ENCODE results near the gene IFIH1.
A peak's percentile ranks its signal among the peaks of the same experiment; 100 is the strongest.

Gene IFIH1

DNA sequence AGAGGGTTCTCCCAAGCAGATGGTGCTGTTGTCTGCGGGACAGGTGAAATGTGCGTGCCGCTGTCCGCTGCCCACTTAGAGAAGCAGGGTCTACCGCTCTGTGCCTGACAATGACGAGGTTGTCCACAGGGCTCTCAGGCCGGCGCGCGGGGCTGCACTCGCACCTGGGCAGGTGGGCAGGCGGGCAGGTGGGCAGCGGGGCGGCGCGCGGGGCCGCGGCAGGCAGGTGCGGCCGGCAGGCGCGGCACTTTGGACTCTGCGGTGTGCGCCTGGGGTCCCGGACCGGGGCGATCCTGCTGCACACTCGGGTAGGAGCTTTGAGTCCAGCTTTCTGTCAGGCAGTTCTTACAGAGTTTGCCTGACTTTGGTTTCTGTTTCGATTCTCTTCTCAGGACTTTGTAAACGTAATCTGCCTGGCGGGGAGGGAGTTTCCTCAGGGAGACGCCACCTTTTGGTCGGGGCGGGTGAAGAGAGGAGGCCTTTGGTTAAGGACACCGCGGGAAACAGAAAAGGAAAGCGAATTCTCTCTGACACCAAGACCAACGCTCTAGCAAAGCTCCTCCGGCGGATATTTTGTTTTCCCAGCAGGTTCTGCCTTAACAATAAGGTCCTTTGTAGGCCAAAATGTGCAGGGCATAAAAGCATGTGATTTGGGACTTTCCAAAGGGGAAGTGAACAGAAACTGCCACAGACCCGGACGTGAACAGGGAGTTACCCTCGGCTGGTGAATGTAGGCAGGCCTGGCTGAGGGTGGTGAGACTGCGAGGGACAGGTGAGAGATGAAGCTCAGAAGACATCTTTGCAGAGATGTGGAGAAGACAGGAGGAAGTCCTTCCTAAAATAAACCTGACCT lies at the start of gene IFIH1:
Gene IFIH1, minus strand, starts transcription at position 357 of the 853 bp plus-strand sequence. CDS start 377 bp downstream, outside the sequence.
- peak; percentile 33 to 60 for DNase-seq (ENCODE audit: low read depth in 1 of 2, low spot score in 1 of 2)

DNA sequence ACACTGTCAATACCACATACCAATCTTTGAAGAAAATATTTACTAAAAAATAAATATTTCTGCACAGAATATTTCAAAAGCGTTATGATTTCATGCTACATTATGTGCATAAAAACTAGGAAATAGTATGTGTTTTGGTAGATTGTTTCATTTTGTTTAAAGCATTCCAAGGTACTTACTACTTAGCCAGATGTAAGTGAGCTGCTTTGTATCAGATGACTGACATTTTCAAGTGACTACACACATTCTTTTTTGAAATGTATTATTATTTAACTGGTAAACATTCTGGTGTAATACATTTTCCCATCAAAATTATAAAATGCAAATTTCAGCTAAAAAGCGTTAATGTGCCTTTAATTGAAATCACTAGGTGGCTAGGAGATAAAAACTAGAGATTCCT lies 46.9 kb upstream of the IFIH1 start:
- no peak for DNase-seq (ENCODE audit: low read depth in 1 of 2, low spot score in 1 of 2)

DNA sequence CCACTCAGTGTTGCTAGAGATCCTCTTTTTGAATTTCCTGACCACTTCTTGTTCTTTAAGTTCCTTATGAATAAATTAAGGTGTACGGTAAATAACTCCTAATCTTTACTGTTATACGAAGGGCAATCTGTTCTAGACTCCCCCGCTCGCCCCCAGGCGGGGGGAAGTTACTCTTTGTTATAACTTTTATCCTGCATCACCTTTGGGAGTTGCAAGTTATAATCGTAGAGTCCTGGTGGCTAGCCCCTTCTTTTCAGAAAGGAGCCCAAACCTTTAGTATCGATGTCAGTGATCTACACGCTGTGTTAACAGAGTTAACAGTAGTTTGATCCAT lies 26.1 kb upstream of the IFIH1 start:
- no peak for DNase-seq (ENCODE audit: low read depth in 1 of 2, low spot score in 1 of 2)

DNA sequence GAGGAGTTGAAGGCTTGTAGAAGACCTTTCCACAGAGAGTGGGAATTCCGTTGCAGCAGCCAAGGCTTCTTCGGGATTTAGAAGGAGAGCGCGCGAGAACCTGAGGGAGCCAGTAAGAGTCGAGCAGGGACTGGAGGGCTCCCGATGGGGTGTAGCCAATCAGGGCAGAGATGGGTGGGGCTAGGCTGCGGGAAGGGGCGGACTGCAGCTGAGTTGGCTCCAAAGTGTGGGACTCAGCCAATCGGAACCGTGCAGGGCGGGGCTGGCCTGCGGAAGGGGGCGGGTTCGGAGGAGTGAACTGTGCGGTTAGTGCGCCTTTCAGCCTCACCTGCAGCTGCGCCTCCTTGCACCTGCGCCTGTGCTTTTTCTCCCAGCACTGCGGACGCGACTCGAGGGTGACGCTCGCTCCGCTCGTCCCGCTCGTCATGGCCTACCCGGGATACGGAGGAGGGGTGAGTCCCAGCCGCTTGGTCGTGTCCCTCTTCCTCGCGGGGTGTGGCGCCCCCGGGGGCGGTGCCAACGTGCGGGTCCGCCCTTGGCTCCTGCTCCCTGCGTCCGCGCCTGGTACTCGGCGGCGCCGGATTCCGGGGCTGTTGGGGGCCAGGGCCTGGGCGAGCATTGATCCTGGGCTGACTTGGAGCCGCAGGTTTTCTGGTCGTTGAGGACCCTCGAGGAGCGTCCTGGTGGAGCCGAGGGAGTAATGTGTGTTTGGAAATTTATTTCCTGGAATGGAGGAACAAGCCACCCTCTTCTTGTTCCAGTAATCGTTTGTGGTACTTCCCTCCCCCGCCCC lies 25.5 kb upstream of the IFIH1 start, which contains the start of gene GCA:
Gene GCA, plus strand, starts transcription at position 309 of the 793 bp plus-strand sequence. Its CDS starts 117 bp downstream, at position 426.
- DNase-seq (ENCODE audit: low read depth in 1 of 2, low spot score in 1 of 2) = peak; percentile 95 to 97

DNA sequence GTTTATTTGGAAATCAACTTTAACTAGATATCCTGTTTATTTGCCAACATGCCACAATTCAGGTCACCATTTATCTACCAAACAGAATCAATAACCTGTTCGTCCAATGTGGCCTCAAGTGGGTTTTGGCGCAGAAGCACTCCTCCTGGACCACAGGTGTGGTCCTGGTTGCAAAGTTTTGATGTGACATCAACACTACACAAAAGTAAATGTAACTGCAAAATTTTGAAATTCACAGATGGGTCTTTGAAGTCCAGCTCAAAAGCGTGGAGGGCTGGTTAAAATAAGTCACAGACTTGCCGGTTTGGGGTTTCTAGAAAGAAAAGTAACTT lies 25.0 kb upstream of the IFIH1 start:
- no peak for DNase-seq (ENCODE audit: low read depth in 1 of 2, low spot score in 1 of 2)

DNA sequence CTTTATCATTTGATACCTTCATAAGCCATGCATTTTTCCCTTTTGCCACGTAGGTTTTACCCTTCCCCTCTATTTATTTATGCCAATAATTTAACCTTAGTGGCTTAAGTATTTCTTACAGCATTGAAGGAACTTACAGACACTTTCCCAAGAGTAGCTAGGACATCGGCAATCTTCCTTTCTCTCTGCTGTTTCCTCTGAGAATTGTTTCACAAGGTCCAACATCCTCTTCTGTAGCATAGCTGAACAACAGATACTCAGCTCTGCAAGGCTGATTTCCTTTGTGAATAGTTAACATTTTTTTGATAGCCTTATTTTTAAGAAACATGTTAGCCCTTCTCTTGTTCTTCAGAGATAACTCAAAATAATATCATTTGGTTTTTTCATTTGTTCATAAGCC lies 24.4 kb upstream of the IFIH1 start:
- no peak for DNase-seq (ENCODE audit: low read depth in 1 of 2, low spot score in 1 of 2)

DNA sequence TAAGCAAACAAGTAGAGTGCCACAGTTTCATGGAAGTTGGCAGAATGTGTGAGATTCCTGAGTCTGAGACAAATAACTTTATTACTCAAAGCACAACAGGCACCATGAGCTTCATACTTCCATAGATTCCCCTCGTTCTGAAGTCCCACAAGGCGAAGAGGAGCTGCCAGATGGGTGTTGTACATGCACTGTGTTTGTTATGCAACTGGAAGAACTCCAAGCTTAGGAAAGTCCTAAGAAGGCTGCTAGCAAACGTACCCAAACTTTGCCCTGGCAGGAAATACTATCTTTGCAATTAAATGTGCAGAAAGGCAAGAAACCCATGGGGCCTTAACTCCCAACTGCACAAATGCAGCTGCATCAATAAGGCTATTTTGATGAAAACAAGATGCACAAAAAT lies 23.8 kb upstream of the IFIH1 start:
- no peak for DNase-seq (ENCODE audit: low read depth in 1 of 2, low spot score in 1 of 2)

DNA sequence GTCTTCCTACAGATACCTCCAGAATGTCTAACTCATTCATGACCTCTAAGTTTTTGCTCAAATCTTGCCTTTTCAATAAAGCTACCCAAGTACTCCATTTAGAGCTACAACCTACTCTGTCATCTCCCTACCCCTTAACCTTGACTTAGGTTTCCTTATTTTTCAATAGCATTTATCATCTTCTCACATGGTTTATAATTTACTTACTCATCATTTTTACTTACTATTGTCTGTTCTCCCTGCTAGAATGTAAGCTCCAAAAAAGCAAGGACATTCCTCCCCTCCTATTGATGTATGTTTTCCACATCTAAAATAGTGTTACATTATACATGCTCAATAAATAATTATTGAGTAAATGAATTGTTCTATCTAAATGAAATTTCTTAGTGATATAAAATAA lies 22.3 kb upstream of the IFIH1 start:
- DNase-seq (ENCODE audit: low read depth in 1 of 2, low spot score in 1 of 2) = no peak

DNA sequence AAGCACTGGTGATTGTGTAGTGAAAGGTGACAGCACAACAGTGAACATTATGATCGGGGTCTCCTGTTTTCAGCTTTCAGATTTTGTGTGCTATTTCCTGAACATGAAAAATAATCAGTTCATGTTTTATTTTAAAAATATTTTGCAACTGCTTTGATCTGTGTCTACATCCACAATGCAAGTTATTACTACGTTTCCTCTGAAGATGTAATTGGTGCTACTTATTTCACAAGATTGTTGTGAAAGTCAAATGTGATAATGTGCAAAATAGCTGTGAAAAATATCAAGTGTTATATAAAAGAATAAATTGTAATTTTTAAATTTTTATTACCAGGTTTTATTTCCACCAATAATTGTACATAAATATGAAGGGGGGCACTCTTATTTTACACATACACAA lies 19.4 kb upstream of the IFIH1 start:
- DNase-seq (ENCODE audit: low read depth in 1 of 2, low spot score in 1 of 2) = no peak

DNA sequence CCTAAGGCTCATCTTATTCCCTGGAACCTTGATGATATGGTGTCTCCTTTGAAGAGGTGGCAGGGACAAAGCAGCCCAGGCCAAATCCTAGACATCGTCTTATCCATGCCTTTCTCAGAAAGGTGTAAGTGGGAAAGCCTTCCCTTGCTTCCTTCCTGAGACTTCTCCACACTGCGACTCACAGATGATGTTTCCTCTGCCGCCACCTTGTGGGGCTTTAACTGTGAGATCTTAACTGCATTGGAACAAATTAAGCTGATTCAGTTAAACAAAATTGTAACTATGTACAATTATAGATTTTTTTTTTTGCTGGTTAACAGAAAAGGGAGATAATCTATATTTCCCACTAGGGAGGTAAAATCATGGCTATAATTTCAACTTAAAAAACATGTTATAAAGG lies 15.5 kb upstream of the IFIH1 start:
- no peak for DNase-seq (ENCODE audit: low read depth in 1 of 2, low spot score in 1 of 2)

DNA sequence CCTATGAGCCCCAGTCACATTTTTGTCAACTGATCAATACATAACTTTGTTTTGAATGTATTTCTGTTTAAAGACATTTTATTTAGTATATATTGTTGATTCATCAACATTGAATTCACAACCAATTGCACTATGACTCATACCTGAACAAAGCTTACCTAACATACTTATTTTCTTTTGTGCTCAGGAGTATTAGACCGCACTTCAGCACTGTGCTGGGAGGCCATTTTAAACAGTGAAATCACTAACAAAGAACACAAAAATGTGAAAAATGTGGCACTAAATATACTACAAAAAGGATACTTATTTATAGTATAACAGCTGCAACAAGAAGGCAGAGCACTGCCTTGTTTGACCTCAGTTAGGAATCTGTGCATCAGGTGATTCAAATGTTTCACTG lies 12.4 kb upstream of the IFIH1 start:
- no peak for DNase-seq (ENCODE audit: low read depth in 1 of 2, low spot score in 1 of 2)

DNA sequence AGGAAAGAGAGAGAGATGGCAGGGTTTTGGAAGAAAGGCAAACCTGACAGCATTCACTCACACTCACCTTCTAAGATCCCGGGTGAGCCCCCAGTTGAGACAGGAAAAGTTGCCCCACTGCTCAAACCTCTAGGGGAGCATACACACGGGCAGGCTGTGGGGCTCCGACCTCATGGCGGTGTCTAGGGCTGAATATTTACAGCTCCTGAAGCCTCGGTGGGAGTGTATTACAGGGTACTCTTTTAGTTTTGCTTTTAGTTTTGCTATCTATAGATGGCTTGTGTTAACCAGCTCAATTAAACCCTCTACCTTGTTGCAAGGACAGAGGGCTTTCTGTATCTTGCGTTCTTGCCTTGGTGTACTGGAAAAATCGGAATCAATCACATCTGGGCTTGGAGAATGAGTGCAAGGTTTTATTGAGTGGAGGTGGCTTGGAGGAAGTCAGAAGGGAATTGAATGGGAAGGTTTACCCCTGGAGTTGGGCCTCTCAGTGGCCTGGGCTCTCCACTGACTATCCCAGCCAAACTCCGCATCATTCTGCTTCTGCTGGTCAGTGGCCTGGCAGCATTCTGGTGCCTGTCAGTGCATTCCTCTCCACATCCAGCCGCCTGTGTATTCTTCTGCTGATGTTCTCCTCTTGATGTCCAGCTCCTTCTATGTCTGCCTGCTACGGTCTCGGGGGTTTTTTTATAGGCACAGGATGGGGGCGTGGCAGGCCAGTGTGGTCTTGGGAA lies 10.1 kb upstream of the IFIH1 start:
- DNase-seq (ENCODE audit: low read depth in 1 of 2, low spot score in 1 of 2) = no peak

DNA sequence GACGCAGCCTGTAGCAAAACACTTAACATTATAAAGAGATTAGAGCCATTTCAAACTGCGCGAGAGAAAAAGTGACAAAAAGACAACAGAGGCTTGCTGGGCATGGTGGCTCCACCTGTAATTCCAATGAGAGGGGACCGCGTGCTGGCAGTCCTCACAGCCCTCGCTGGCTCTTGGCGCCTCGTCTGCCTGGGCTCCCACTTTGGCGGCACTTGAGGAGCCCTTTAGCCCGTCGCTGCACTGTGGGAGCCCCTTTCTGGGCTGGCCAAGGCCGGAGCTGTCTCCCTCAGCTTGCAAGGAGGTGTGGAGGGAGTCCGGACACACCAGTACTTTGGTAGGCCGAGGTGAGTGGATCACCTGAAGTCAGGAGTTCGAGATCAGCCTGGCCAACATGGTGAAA lies 9.3 kb upstream of the IFIH1 start:
- DNase-seq (ENCODE audit: low read depth in 1 of 2, low spot score in 1 of 2) = no peak

DNA sequence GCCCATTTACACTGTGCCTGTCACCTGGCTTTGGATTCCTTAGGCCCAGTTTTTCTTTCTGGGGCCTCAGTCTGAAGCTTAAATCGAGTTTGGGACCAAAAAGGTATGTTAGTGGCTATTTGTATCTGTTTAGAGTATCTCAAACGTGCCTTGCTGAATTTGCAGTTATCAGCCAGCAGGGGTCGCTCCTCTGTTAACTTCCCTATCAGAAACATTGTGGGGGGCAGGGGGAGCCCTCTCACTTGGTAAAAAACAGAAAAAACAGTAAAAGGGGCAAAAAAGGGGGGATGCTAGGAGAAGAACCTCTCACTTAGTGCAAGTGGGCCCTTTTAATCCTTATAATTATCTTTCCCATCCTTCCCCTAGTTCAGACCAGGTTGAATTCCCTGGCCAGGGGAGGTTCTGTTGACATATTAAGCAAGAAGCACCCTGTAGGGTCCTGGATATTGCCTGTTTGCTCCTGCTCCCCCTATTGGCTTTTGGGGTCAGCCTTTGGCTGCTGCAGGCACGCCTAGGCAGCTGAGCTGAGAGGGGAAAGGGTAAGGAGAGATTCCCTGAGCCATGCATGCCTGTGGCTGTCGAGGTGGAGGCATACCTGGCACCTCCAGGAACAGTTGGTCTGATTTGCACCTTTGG lies 8.8 kb upstream of the IFIH1 start:
- DNase-seq (ENCODE audit: low read depth in 1 of 2, low spot score in 1 of 2) = no peak

DNA sequence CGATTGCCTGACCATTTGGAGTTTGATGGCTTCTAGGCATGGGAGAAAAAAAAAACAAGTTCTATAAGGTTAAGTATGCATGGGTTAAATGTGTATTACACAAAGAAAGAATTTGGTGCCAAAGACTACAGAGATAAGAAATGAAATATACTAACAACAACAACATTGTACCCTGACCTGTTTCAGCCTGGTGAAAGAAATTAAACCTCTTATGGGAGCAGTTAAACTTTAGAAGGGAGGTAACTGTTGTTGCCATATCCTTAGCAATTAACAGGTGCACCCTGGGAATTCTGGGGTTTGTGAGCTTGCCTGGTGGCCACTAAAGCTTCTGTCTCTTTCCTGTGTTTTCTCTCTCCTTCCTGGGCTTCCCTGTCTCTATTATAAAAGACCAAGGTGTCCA lies 6.5 kb upstream of the IFIH1 start:
- DNase-seq (ENCODE audit: low read depth in 1 of 2, low spot score in 1 of 2) = no peak

DNA sequence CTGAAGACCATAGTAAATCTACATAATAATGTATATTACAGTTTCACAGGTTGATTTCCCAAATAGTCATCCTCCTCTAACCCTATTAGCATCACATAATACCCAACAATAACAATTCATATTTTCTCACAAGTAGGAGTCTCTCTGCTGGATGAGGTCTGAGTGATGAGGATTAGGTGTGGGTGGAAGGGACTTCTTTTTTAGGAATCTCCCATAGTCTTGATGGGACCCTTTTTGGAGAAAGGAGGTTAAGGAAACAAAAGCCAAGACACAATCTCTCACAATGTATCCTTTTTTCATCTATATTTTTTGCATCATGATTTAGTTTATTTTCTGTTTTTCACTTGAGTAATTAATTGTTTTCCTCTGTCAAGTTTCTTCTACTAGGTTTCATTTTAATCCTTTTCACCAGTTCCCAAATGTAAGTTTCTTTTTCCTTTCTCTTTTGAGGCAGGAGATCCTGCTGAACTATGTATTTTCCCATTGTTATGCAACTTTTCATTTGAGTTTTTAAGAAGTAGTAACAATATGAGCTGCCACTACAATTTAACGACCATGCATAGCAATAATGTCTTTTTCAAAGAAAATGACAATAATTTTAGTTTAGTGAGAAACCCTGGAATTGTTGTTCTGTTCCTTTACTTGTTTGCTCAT lies 2.5 kb upstream of the IFIH1 start:
- no peak for DNase-seq (ENCODE audit: low read depth in 1 of 2, low spot score in 1 of 2)

DNA sequence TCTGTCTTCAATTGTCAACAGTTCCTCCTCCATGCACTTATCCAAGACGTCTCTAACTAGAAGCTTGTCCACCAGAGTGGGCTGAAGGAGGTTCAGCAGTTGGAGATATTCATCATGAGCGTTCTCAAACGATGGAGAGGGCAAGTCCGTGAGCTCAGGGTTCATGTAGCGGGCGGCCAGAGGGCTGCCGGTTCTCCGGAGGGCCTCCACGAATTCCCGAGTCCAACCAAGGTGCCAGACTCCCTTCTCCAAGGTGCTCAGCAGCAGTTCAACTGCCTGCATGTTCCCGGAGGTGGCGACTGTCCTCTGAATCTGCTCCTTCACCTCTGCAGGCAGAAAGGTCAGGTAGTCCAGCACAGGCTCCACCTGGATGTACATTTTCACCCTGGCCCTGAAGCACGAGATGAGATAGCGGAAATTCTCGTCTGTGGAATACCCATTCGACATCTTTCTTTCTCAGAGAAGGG lies 590 bp downstream of the IFIH1 start:
- DNase-seq (ENCODE audit: low read depth in 1 of 2, low spot score in 1 of 2) = peak in 1 of 2 donors; percentile 3

DNA sequence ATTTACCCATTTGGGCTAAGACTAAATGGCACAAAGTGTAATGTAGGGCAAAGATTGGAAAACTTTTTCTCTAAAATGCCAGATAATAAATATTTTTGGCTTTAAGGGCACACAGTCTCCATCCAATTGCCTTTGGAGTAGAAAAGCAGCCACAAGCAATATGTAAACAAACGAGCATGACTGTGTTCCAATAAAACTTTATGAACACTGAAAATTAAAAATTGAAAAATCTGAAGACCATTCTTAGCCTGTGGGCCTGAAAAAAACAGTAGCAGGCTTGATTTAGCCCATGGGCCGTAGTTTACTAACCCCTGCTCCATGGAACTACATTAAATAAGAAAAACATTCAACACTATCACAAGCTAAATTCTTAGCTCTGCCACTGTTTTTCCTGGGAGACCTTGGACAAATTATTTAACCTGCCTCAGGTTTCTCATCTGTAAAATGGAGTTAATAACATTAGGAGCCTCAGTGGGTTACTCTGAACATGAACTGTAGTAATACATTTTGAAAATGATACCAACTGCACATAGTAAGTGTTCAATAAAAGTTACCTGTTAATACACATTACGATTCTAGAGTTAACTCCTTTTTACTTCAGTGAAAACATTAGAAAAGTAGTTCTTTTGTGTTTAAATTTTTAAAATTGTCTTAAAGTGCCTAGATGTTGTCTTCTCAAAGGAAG lies 1.3 kb downstream of the IFIH1 start:
- DNase-seq (ENCODE audit: low read depth in 1 of 2, low spot score in 1 of 2) = no peak

DNA sequence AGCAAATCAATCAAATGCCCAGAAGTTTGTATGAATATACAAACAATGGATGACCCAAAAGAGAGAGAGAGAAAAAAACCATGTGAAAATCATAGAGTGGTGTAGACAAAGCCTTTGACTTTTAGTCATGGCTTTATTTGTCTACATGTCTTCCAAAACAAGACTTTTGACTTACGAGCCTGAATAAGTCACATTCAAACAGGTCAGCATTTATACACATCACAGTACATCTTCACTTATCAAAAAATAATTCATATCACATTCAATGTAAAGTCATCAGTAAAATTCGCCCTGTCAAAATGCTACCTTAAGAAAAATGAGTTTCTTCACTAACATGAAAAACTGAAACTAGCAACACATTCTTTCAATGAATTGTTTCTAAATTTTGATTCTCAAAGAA lies 1.9 kb downstream of the IFIH1 start:
- no peak for DNase-seq (ENCODE audit: low read depth in 1 of 2, low spot score in 1 of 2)

DNA sequence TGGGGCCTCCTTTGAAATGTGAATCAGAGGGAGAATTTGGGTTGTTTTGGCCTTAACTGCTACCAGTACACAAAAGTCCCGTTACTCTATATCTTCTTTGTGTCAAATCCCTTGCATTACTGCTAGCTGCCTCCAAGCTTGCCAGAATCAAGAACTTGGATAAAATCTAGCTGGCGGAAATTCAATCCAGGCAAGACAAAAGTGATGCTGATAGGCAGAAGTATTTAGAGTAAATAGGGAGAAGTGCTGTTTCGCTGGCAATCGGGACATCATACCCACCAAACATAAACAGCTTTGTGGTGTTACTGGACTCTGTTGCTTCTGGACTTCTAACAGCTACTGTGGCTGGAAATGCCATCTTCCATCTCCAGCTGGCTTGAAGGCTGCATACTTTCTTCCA lies 2.5 kb downstream of the IFIH1 start:
- DNase-seq (ENCODE audit: low read depth in 1 of 2, low spot score in 1 of 2) = no peak

All from activated T-helper 1 cell treated with anti-CD3 and anti-CD28 coated beads, Interleukin-2, amount 50 U/mL, for 16 hours (primary cell).